OCI-LY1 (cell line): ENCODE data around the gene RECK.

Experiments used
- EZH2 ChIP-seq: fragments of 200-600 bp; sonication (generic), shearing (Covaris generic); IDR thresholded peaks from 2 replicates; pipeline ENCODE4 v1.8.0; 2017; ENCODE audit warnings: borderline replicate concordance, mixed run types, mild to moderate bottlenecking, antibody characterized with exemption, low read length, moderate library complexity, mixed read lengths
- TF ChIP-seq, protein P1 (sequence below): fragments of 200-600 bp; sonication (generic), shearing (Covaris generic); IDR thresholded peaks from 2 replicates; pipeline ENCODE4 v1.5.1; 2017; ENCODE audit warnings: mild to moderate bottlenecking, antibody characterized with exemption, low read length, moderate library complexity, mixed read lengths

DNA sequence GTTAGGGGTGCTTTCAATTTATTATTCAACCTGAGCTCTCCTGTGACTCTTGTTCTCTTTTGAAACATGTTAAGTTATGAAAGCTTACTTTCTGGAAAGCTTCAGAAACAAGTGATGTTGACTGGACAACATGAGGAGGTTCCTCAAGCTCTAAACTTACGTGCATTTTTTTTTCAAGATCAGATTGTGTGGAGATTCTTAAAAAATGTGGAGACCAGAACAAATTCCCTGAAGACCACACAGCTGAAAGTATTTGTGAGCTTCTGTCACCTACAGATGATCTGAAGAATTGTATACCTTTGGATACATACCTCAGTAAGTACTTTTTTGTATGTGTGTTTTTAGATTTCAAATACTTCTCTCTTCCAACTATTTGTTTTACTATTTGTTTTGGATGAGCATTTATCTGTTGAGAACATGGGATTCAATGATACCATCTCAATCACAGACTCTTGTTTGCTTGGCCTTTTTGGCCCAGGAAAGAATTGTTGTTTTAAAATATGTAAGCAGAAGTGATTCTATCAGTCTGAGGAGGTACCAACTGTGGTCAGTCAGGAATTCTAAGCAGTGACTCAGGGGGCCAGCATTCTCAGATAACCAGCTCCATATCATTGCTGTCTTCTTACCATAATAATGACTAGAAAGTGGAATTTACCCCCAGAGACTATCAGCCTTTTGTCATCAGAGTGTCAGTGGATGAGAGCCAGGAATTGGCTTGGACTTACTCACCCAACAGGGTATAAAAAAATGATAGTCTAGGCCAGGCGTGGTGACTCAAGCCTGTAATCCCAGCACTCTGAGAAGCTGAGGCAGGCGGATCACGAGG lies 65.4 kb downstream of the RECK start:
- TF ChIP-seq, protein P1, sequence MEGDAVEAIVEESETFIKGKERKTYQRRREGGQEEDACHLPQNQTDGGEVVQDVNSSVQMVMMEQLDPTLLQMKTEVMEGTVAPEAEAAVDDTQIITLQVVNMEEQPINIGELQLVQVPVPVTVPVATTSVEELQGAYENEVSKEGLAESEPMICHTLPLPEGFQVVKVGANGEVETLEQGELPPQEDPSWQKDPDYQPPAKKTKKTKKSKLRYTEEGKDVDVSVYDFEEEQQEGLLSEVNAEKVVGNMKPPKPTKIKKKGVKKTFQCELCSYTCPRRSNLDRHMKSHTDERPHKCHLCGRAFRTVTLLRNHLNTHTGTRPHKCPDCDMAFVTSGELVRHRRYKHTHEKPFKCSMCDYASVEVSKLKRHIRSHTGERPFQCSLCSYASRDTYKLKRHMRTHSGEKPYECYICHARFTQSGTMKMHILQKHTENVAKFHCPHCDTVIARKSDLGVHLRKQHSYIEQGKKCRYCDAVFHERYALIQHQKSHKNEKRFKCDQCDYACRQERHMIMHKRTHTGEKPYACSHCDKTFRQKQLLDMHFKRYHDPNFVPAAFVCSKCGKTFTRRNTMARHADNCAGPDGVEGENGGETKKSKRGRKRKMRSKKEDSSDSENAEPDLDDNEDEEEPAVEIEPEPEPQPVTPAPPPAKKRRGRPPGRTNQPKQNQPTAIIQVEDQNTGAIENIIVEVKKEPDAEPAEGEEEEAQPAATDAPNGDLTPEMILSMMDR, result no peak
- no peak for TF ChIP-seq EZH2
